GM21723 (cell line): ENCODE data around the gene OR2T11.
"Not testable (repeated sequence)": the region's sequence is repeated elsewhere in the genome, so short reads cannot be mapped to it uniquely, and the experiment has no call there.

Source experiments
- ATAC-seq: cut with Tn5 transposase; IDR thresholded peaks from one replicate; pipeline ENCODE4 v1.9.1; 2021; ENCODE audit warnings: mild to moderate bottlenecking, moderate library complexity; ENCODE audit not compliant: unreplicated experiment

Gene OR2T11

DNA sequence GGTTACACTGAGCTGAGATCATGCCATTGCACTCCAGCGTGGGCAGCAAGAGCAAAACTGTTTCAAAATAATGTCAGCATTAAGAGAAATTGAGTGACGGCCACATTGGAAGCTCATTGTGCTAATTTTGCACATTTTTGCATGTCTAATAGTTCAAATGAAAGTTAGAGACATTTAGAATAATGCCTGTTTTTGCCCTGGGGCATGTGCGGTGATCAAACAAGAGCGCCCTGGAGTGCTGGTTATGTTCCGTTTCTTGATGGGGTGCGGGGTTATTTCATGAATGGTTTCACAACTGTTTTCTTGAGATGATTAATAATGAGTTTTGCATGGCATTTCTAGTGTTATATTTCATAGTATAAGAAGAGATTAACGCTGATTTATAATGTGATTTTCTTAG lies 13.1 kb downstream of the OR2T11 start:
- ATAC-seq, result no peak

- ATAC-seq, result no peak
These were observed 16.0 kb downstream of the OR2T11 start for GRCh38 chr1:248618878-248619277.

DNA sequence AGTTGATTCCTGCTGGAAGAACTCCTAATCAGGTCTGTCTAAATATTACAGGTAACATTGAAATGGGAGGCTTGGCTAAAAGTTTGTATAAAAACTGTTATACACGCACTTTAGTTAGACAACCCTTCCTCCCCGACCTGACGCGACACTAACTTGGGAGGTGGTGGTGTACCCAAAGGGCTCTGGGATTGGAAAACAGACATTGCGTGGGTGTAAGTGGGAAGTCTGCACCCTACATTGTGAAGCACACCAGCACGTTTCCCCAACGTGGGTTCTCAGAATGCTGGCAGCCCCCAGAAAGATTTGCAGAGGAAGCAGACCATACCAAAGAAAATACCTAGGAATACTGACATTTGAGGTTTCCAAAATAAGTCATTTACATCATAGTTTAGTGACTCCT lies 16.8 kb downstream of the OR2T11 start:
- ATAC-seq, result no peak

- no peak for ATAC-seq
These were observed 21.1 kb downstream of the OR2T11 start for GRCh38 chr1:248613742-248614141.

DNA sequence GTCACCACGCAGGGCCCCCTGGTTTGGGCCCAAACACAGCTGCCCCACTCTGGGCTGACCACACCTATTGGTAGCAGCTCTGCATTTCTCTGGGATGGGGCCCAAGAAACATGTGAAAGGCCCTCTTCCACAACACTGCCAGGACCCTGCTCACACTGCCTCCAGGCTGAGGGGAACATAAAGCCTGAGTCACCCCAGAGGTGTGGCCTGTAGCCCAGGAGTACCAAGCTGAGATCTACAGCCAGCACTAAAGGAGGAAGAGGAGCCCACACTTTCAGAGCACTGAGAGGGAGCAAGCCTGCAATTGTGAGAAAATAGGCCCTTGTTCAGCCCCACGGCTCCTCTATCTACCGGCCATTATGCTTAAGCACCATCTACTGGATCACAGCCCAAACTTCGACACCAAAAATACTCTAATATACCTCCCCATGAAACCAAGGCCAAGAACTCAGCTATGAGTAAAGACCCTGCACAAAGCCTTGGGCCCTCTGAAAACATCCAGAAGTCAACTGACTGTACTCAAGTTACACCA lies 22.9 kb downstream of the OR2T11 start:
- ATAC-seq, result no peak

GRCh38 chr1:248610301-248610700 lies 24.6 kb downstream of the OR2T11 start:
- ATAC-seq, result no peak

GRCh38 chr1:248599396-248599795 lies 35.5 kb downstream of the OR2T11 start:
- no peak for ATAC-seq

DNA sequence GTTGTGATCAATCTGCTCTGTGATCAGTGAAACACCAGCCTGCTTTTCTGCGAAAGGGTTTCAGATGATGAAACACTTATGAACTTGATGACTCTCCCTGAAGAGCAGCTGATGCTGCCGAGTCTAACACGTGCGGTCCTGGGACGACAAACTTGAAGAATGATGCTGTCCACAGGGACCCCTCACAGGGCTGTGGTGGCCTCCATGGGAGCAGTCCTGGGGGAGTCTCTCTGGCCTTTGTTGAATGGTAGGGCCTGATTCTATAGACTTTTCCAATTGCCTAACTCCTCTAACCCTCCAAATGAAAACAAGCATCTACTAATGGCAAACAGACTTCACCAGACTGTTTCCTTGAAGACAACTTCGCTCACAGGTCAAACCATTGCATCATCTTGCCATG lies 37.3 kb downstream of the OR2T11 start, which contains the start of gene OR2T10:
TSS of gene OR2T10 (minus strand) at position 112 of the 400 bp plus-strand sequence. CDS start 3,932 bp downstream, outside the sequence.
- ATAC-seq, result no peak

DNA sequence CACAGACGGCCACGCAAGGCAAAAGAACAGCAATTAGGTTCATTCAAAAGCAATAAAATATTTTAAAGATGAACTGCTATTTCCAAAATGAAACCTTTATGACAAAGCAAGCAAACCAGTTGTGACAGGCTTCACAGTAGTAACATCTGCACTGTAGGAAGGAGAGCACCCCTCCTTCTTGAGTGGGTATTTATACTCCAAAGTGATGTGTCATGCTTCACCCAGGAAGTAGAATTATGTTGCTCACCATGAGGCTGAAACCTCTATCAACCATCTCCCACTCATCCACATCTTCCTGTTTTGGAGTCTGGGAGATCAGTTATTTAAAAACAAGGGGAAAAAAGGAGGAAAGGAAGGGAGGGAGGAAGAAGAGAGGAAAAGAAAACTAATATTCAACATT lies 38.3 kb downstream of the OR2T11 start:
- no peak for ATAC-seq

- no peak for ATAC-seq
These were observed 41.7 kb downstream of the OR2T11 start for GRCh38 chr1:248593226-248593625.

DNA sequence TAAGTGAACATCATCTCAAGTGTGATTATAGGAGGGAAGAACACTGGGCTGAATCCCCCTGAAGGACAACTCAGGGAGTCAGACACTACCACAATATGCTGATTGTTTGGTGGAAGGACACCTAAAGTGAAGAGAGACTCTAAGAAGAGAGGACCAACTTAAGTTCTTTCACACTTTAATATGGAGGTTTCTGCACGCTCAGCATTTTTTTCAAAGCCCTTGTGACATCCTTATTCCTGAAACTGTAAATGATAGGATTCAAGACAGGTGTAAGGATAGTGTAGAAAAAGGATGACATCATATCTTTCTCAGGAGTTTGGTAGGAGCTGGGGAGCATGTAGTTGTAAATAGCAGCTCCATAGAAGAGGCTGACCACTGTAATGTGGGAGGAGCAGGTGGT lies 42.2 kb downstream of the OR2T11 start:
- ATAC-seq, result no peak

- ATAC-seq, result no peak
These were observed 44.8 kb downstream of the OR2T11 start for GRCh38 chr1:248590055-248590454.

DNA sequence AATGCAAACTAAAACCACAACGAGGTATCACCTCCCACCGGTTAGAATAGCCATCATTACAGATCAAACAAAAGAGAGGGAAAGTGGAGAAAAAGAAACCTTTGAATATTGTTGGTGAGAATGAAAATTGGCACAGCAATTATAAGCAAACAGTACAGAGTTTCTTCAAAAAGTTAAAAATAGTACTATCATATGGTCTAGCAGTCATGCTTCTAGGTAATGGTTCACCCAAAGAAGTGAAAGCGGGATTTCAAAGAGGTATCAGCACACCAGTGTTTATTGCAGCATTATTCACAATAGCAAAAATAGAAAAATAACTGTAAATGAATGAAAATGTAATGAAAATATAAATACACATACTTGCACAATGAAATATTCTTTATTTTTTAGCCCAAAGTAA lies 45.6 kb downstream of the OR2T11 start:
- ATAC-seq, result no peak

DNA sequence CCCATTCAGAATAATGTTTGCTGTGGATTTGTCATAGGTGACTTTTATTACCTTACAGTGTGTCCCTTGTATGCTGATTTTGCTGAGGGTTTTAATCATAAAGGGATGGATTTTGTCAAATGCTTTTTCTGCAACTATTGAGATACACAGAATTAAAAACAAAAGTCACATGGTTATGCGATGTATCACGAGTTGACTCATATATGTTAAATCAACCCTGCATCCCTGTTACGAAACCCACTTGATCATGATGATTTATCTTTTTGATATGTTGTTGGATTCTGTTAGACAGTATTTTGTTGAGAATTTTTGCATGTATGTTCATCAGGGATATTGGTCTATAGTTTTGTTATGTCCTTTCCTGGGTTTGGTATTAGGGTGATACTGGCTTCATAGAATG lies 49.6 kb downstream of the OR2T11 start:
- no peak for ATAC-seq

- ATAC-seq, result no peak
These were observed 58.5 kb downstream of the OR2T11 start for GRCh38 chr1:248576260-248576980.

DNA sequence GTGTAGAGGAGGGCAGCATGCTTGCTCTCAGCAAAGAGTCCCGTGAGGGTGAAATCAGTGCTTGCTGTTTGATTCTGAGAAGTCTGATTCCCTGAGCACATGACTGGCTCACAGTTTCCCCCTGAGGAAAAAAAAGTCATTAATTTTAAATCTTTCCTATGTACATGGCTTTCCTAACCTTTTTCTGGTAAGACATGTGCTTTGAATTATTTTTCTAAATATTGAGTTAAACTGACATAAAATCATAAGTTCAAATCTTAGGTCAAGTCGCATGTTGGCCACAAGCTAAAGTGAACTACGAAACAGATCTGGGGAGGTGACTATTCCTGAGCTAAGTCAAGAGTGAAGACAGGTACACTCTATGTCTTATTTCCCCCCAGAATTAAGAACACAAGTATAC lies 60.2 kb downstream of the OR2T11 start, which contains the start of gene OR2T34:
TSS of gene OR2T34 (minus strand) at position 101 of the 400 bp plus-strand sequence. CDS start at position 101, 0 bp downstream.
- not testable (repeated sequence) for ATAC-seq

DNA sequence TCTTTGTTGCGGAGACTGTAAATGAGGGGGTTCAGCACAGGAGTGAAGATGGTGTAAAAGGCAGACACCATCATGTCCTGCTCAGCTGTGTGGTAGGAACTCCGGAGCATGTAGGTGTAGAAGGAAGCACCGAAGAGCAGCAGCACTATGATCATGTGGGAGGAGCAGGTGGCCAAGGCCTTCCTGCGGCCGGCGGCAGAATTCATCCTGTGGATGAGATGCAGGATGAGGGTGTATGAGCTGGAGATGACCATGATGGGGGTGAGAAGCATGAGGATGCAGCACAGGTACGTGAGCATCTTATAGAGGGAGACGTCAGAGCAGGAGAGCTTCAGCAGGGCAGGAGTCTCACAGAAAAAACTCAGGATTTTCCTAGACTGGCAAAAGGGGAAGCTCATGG lies 61.0 kb downstream of the OR2T11 start:
- ATAC-seq, result not testable (repeated sequence)
